HL-60 (cell line): ENCODE results near the gene SPINK13.

Experiments used
- DNase-seq, 2 experiments: peaks; one replicate each; pipeline ENCODE4 v3.0.0-alpha.2; 2010 to 2020; ENCODE audit warnings: low read depth in 1 of 2, low spot score in 1 of 2
- H3K27ac ChIP-seq: fragments of 250-450 bp; sonication (Bioruptor Pico); replicated peaks from 2 replicates; pipeline ENCODE4 v1.5.1; 2020; ENCODE audit warnings: mild to moderate bottlenecking, moderate library complexity
- H3K27me3 ChIP-seq: fragments of 250-450 bp; sonication (Bioruptor Pico); 2 replicates; pipeline ENCODE4 v1.5.1; 2021; ENCODE audit warnings: mild to moderate bottlenecking, moderate library complexity; ENCODE audit not compliant: insufficient read depth, poor library complexity, severe bottlenecking
- H3K4me3 ChIP-seq: replicated peaks from 2 replicates; pipeline ENCODE4 v1.5.1; 2011; ENCODE audit warnings: mild to moderate bottlenecking, control low read depth, low read length; ENCODE audit not compliant: insufficient read depth
- SPI1 ChIP-seq: IDR thresholded peaks from 2 replicates; pipeline ENCODE4 v1.6.1; 2012; ENCODE audit warnings: low read depth, mild to moderate bottlenecking, borderline replicate concordance
- TF ChIP-seq, protein P1 (sequence below): IDR thresholded peaks from one replicate; pipeline ENCODE4 v1.5.1; 2011; ENCODE audit warnings: low read length, control low read depth, inconsistent platforms; ENCODE audit not compliant: insufficient read depth

Gene SPINK13

DNA sequence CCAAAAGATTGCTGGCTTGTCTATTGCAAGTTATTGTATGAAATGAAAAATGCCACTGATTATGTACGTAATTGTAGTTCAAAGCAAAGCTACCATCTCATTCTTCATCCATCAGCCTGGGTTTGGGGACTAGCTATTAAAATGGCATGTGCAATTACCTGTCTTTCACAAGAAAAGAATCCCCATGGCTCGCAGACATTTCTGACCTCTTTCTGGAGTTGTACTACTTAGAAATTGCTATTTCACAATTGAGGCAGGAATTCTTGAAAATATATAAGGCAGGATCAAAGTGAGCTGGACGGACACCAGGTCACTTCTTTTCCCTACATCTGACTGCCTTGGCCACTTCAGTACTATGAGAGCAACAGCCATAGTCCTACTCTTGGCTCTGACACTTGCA lies 66.7 kb downstream of the SPINK13 start, which contains the start of gene SPINK9:
Gene SPINK9, plus strand, starts transcription at position 301 of the 400 bp plus-strand sequence. Its CDS starts 55 bp downstream, at position 356.
- DNase-seq, result no peak
- H3K27ac ChIP-seq, result no peak within 1 kb of the TSS
- TF ChIP-seq, protein P1, sequence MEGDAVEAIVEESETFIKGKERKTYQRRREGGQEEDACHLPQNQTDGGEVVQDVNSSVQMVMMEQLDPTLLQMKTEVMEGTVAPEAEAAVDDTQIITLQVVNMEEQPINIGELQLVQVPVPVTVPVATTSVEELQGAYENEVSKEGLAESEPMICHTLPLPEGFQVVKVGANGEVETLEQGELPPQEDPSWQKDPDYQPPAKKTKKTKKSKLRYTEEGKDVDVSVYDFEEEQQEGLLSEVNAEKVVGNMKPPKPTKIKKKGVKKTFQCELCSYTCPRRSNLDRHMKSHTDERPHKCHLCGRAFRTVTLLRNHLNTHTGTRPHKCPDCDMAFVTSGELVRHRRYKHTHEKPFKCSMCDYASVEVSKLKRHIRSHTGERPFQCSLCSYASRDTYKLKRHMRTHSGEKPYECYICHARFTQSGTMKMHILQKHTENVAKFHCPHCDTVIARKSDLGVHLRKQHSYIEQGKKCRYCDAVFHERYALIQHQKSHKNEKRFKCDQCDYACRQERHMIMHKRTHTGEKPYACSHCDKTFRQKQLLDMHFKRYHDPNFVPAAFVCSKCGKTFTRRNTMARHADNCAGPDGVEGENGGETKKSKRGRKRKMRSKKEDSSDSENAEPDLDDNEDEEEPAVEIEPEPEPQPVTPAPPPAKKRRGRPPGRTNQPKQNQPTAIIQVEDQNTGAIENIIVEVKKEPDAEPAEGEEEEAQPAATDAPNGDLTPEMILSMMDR, result no peak
- TF ChIP-seq SPI1, result no peak
- no peak within 1 kb of the TSS for H3K4me3 ChIP-seq
- no peaks in the 10 kb centered on the region for H3K27me3 ChIP-seq
